ENCODE data around the gene SHLD1.

SHLD1 gene

DNA sequence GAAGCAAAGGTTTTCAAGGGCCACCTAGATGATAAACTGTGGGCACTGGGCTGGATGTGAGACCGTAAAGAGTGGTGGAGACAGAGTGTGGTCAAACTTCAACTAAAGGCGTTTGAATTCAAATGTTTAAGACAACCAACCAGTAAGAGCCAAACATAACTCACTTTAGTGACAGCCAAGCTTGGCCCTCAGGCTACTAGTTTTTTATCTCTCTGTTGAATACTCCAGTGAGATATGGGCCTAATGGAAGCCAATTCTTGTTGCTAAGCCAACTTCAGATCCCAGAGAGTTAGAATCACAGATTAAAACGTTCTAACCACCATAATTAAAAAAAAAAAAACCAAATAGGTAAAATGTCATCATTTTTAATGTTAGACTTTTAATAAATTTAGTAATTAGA, 142.9 kb downstream of the SHLD1 start:
- DNase-seq (ENCODE audit: low spot score) (no peak), ATAC-seq (ENCODE audit: low read depth) (no peak)
- no peaks in the 10 kb centered on the region for H3K9me3 ChIP-seq (ENCODE audit: severe bottlenecking)
- H3K27ac ChIP-seq (ENCODE audit: poor library complexity, severe bottlenecking), result no peak overlapping the region
- H3K27me3 ChIP-seq (ENCODE audit: insufficient read depth, poor library complexity, severe bottlenecking), result no peaks in the 10 kb centered on the region
- TF ChIP-seq, protein P1, sequence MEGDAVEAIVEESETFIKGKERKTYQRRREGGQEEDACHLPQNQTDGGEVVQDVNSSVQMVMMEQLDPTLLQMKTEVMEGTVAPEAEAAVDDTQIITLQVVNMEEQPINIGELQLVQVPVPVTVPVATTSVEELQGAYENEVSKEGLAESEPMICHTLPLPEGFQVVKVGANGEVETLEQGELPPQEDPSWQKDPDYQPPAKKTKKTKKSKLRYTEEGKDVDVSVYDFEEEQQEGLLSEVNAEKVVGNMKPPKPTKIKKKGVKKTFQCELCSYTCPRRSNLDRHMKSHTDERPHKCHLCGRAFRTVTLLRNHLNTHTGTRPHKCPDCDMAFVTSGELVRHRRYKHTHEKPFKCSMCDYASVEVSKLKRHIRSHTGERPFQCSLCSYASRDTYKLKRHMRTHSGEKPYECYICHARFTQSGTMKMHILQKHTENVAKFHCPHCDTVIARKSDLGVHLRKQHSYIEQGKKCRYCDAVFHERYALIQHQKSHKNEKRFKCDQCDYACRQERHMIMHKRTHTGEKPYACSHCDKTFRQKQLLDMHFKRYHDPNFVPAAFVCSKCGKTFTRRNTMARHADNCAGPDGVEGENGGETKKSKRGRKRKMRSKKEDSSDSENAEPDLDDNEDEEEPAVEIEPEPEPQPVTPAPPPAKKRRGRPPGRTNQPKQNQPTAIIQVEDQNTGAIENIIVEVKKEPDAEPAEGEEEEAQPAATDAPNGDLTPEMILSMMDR (IDR thresholded peaks at IDR 0.05; ENCODE audit: poor library complexity, severe bottlenecking), result no peak
- peaks cover 18% of the 10 kb centered on the region for H3K4me1 ChIP-seq (ENCODE audit: insufficient read depth, poor library complexity, severe bottlenecking)
- no peaks in the 10 kb centered on the region for H3K36me3 ChIP-seq (ENCODE audit: low read depth)
- H3K4me3 ChIP-seq (ENCODE audit: severe bottlenecking), result no peak overlapping the region

GRCh38 chr20:5893621-5894020, 143.4 kb downstream of the SHLD1 start:
- no peak for ATAC-seq (ENCODE audit: low read depth)
- Histone ChIP-seq H3K27ac (ENCODE audit: poor library complexity, severe bottlenecking) (no peak overlapping the region), H3K4me3 (ENCODE audit: severe bottlenecking) (no peak overlapping the region), H3K9me3 (ENCODE audit: severe bottlenecking) (no peaks in the 10 kb centered on the region), H3K36me3 (ENCODE audit: low read depth) (no peaks in the 10 kb centered on the region), H3K27me3 (ENCODE audit: insufficient read depth, poor library complexity, severe bottlenecking) (peaks cover 2% of the 10 kb centered on the region), H3K4me1 (ENCODE audit: insufficient read depth, poor library complexity, severe bottlenecking) (peaks cover 18% of the 10 kb centered on the region)
- DNase-seq (ENCODE audit: low spot score), result no peak
- TF ChIP-seq, protein P1 (IDR thresholded peaks at IDR 0.05; ENCODE audit: poor library complexity, severe bottlenecking), result no peak

- no peak overlapping the region for H3K4me3 ChIP-seq (ENCODE audit: severe bottlenecking)
- no peaks in the 10 kb centered on the region for H3K9me3 ChIP-seq (ENCODE audit: severe bottlenecking)
- TF ChIP-seq, protein P1 (IDR thresholded peaks at IDR 0.05; ENCODE audit: poor library complexity, severe bottlenecking), result no peak
- peak; percentile 83 for ATAC-seq (ENCODE audit: low read depth)
- peaks cover 17% of the 10 kb centered on the region for H3K4me1 ChIP-seq (ENCODE audit: insufficient read depth, poor library complexity, severe bottlenecking)
- H3K27ac ChIP-seq (ENCODE audit: poor library complexity, severe bottlenecking), result no peak overlapping the region
- peaks cover 3% of the 10 kb centered on the region for H3K27me3 ChIP-seq (ENCODE audit: insufficient read depth, poor library complexity, severe bottlenecking)
- DNase-seq (ENCODE audit: low spot score), result no peak
- no peaks in the 10 kb centered on the region for H3K36me3 ChIP-seq (ENCODE audit: low read depth)
Measured at GRCh38 chr20:5895626-5896025, 145.4 kb downstream of the SHLD1 start.

- ATAC-seq (ENCODE audit: low read depth) (no peak), DNase-seq (ENCODE audit: low spot score) (no peak)
- TF ChIP-seq, protein P1 (IDR thresholded peaks at IDR 0.05; ENCODE audit: poor library complexity, severe bottlenecking), result no peak
- Histone ChIP-seq H3K4me3 (ENCODE audit: severe bottlenecking) (no peak overlapping the region), H3K27ac (ENCODE audit: poor library complexity, severe bottlenecking) (no peak overlapping the region), H3K36me3 (ENCODE audit: low read depth) (no peaks in the 10 kb centered on the region), H3K27me3 (ENCODE audit: insufficient read depth, poor library complexity, severe bottlenecking) (peaks cover 3% of the 10 kb centered on the region), H3K4me1 (ENCODE audit: insufficient read depth, poor library complexity, severe bottlenecking) (peaks cover 9% of the 10 kb centered on the region), H3K9me3 (ENCODE audit: severe bottlenecking) (no peaks in the 10 kb centered on the region)
Measured at GRCh38 chr20:5899444-5899843, 149.2 kb downstream of the SHLD1 start.

GRCh38 chr20:5900908-5901307, 150.7 kb downstream of the SHLD1 start:
- H3K36me3 ChIP-seq (ENCODE audit: low read depth), result no peaks in the 10 kb centered on the region
- peaks cover 3% of the 10 kb centered on the region for H3K27me3 ChIP-seq (ENCODE audit: insufficient read depth, poor library complexity, severe bottlenecking)
- ATAC-seq (ENCODE audit: low read depth) (no peak), DNase-seq (ENCODE audit: low spot score) (no peak)
- no peak overlapping the region for H3K27ac ChIP-seq (ENCODE audit: poor library complexity, severe bottlenecking)
- TF ChIP-seq, protein P1 (IDR thresholded peaks at IDR 0.05; ENCODE audit: poor library complexity, severe bottlenecking), result no peak
- no peak overlapping the region for H3K4me3 ChIP-seq (ENCODE audit: severe bottlenecking)
- H3K9me3 ChIP-seq (ENCODE audit: severe bottlenecking), result no peaks in the 10 kb centered on the region
- peaks cover 2% of the 10 kb centered on the region for H3K4me1 ChIP-seq (ENCODE audit: insufficient read depth, poor library complexity, severe bottlenecking)
